Erythroblast (primary cell): ENCODE measurements around the gene CACNA1D.

Source experiments
- GATA1 ChIP-seq: IDR thresholded peaks from 2 replicates; pipeline ENCODE4 v1.6.1; 2011; ENCODE audit warnings: low read depth, mild to moderate bottlenecking, control low read depth, low read length, moderate library complexity
- POLR2A ChIP-seq: IDR thresholded peaks from 2 replicates; pipeline ENCODE4 v1.6.1; 2011; ENCODE audit warnings: mild to moderate bottlenecking, low read length

- TF ChIP-seq POLR2A = no peak
- no peak for TF ChIP-seq GATA1
These were observed 6.8 kb downstream of the CACNA1D start for GRCh38 chr3:53501178-53501577.
